ENCODE results near the gene SERTAD4.

SERTAD4 gene

GRCh38 chr1:210217482-210217881 lies 15.1 kb upstream of the SERTAD4 start:
- TF ChIP-seq CEBPB (IDR thresholded peaks at IDR 0.05) (no peak), USF1 (IDR thresholded peaks at IDR 0.05) (no peak), YY1 (IDR thresholded peaks at IDR 0.05; ENCODE audit: low read depth) (no peak), NFIC (IDR thresholded peaks at IDR 0.05) (no peak), TAF1 (IDR thresholded peaks at IDR 0.05; ENCODE audit: low read depth) (no peak), RAD21 (IDR thresholded peaks at IDR 0.05; ENCODE audit: low read depth) (no peak)

GRCh38 chr1:210218047-210218446 lies 14.5 kb upstream of the SERTAD4 start:
- TF ChIP-seq TAF1 (IDR thresholded peaks at IDR 0.05; ENCODE audit: low read depth): no peak
- no peak for TF ChIP-seq MAX (IDR thresholded peaks at IDR 0.05)
- no peak for TF ChIP-seq EP300 (IDR thresholded peaks at IDR 0.05; ENCODE audit: borderline replicate concordance)
- TF ChIP-seq NFIC (IDR thresholded peaks at IDR 0.05): no peak
- TF ChIP-seq CREB1 (IDR thresholded peaks at IDR 0.05; ENCODE audit: low read depth): no peak
- TF ChIP-seq REST (IDR thresholded peaks at IDR 0.05; ENCODE audit: low read depth): no peak
- TF ChIP-seq EGR1 (IDR thresholded peaks at IDR 0.05): no peak
- no peak for TF ChIP-seq RAD21 (IDR thresholded peaks at IDR 0.05; ENCODE audit: low read depth)
- no peak for TF ChIP-seq TCF12 (IDR thresholded peaks at IDR 0.05; ENCODE audit: low read depth)

GRCh38 chr1:210222340-210223006 lies 10.1 kb upstream of the SERTAD4 start:
- no peak for TF ChIP-seq USF1 (IDR thresholded peaks at IDR 0.05)
- no peak for TF ChIP-seq FOXM1 (IDR thresholded peaks at IDR 0.05; ENCODE audit: borderline replicate concordance, low read depth)
- TF ChIP-seq CEBPB (IDR thresholded peaks at IDR 0.05): no peak
- TF ChIP-seq TCF12 (IDR thresholded peaks at IDR 0.05; ENCODE audit: low read depth): no peak
- no peak for TF ChIP-seq NFIC (IDR thresholded peaks at IDR 0.05)
- no peak for TF ChIP-seq REST (IDR thresholded peaks at IDR 0.05; ENCODE audit: low read depth)
- no peak for TF ChIP-seq EP300 (IDR thresholded peaks at IDR 0.05; ENCODE audit: borderline replicate concordance)
- no peak for TF ChIP-seq RAD21 (IDR thresholded peaks at IDR 0.05; ENCODE audit: low read depth)
- no peak for TF ChIP-seq MAX (IDR thresholded peaks at IDR 0.05)
- no peak for TF ChIP-seq CREB1 (IDR thresholded peaks at IDR 0.05; ENCODE audit: low read depth)
- TF ChIP-seq TEAD4 (IDR thresholded peaks at IDR 0.05): no peak
- no peak for TF ChIP-seq TAF1 (IDR thresholded peaks at IDR 0.05; ENCODE audit: low read depth)
- no peak for TF ChIP-seq YY1 (IDR thresholded peaks at IDR 0.05; ENCODE audit: low read depth)
- TF ChIP-seq EGR1 (IDR thresholded peaks at IDR 0.05): no peak
- no peak for TF ChIP-seq ZBTB7A (IDR thresholded peaks at IDR 0.05; ENCODE audit: low read depth)

GRCh38 chr1:210223226-210223904 lies 9.2 kb upstream of the SERTAD4 start:
- TF ChIP-seq ZBTB7A (IDR thresholded peaks at IDR 0.05; ENCODE audit: low read depth): no peak
- no peak for TF ChIP-seq TEAD4 (IDR thresholded peaks at IDR 0.05)
- no peak for TF ChIP-seq REST (IDR thresholded peaks at IDR 0.05; ENCODE audit: low read depth)
- no peak for TF ChIP-seq TCF12 (IDR thresholded peaks at IDR 0.05; ENCODE audit: low read depth)
- TF ChIP-seq CREB1 (IDR thresholded peaks at IDR 0.05; ENCODE audit: low read depth): no peak
